GM12878 (cell line): ENCODE data around the gene TTLL13. TPM values are rescaled to one million over a fixed set of nuclear protein-coding genes. Genes with fewer than 3 reads are reported as not detected.

Experiments
- CEBPZ ChIP-seq: fragments of 150-350 bp; IDR thresholded peaks from 2 replicates; pipeline ENCODE4 v1.6.1; 2016; ENCODE audit warnings: low read depth, low read length
- ELK1 ChIP-seq: IDR thresholded peaks from 2 replicates; pipeline ENCODE4 v1.6.1; 2012; ENCODE audit warnings: low read depth, low read length, improper control_type of control experiment
- EP300 ChIP-seq, 2 experiments: fragments of 150-350 bp in 1 of 2; IDR thresholded peaks; 2 replicates each; pipeline ENCODE4 v1.6.1; 2011 to 2012; ENCODE audit warnings: low read depth in 2 of 2, low read length in 2 of 2, borderline replicate concordance in 1 of 2, improper control_type of control experiment in 1 of 2, inconsistent platforms in 1 of 2; ENCODE audit not compliant: control insufficient read depth in 1 of 2
- IKZF2 ChIP-seq, 2 experiments: fragments of 450-650 bp; IDR thresholded peaks; 2 replicates each; pipeline ENCODE4 v1.6.1; 2017; ENCODE audit warnings: mild to moderate bottlenecking in 2 of 2, moderate library complexity in 2 of 2
- KAT2A ChIP-seq: conservative IDR thresholded peaks from 2 replicates; pipeline ENCODE4 v1.6.1; 2011; ENCODE audit warnings: low read depth, low read length; ENCODE audit not compliant: control insufficient read depth
- MEF2B ChIP-seq: fragments of 450-650 bp; IDR thresholded peaks from 2 replicates; pipeline ENCODE4 v1.6.1; 2018; ENCODE audit warnings: mild to moderate bottlenecking, moderate library complexity; ENCODE audit not compliant: partially characterized antibody, poor library complexity, severe bottlenecking
- POLR2AphosphoS2 ChIP-seq: IDR thresholded peaks from 2 replicates; pipeline ENCODE4 v1.6.1; 2011; ENCODE audit warnings: low read depth, mild to moderate bottlenecking, low read length, improper control_type of control experiment, moderate library complexity
- RAD21 ChIP-seq: IDR thresholded peaks from 2 replicates; pipeline ENCODE4 v1.6.1; 2011; ENCODE audit warnings: mild to moderate bottlenecking, low read depth, low read length, moderate library complexity; ENCODE audit not compliant: insufficient read depth
- RCOR1 ChIP-seq: conservative IDR thresholded peaks from 2 replicates; pipeline ENCODE4 v1.6.1; 2012; ENCODE audit warnings: low read depth, low read length, improper control_type of control experiment
- RUNX3 ChIP-seq: IDR thresholded peaks from 2 replicates; pipeline ENCODE4 v1.6.1; 2012; ENCODE audit warnings: low read length, inconsistent platforms
- SMC3 ChIP-seq: IDR thresholded peaks from 2 replicates; pipeline ENCODE4 v1.6.1; 2011; ENCODE audit warnings: low read length, improper control_type of control experiment, borderline replicate concordance
- SP1 ChIP-seq: IDR thresholded peaks from one replicate; pipeline ENCODE4 v1.6.1; 2011; ENCODE audit warnings: low read depth, low read length
- TAF1 ChIP-seq: IDR thresholded peaks from 2 replicates; pipeline ENCODE4 v1.6.1; 2011; ENCODE audit warnings: mild to moderate bottlenecking, low read depth, low read length, borderline replicate concordance
- YY1 ChIP-seq: IDR thresholded peaks from 2 replicates; pipeline ENCODE4 v1.6.1; 2011; ENCODE audit warnings: low read depth, mild to moderate bottlenecking, low read length
- ZNF622 ChIP-seq: fragments of 450-650 bp; IDR thresholded peaks from 2 replicates; pipeline ENCODE4 v1.6.1; 2017; ENCODE audit warnings: mild to moderate bottlenecking, inconsistent platforms
- polyA plus RNA-seq, 11 experiments: library from polyadenylated mRNA; depleted of rRNA in 4 of 11; unstranded in 6 of 11; stranded (reverse) in 5 of 11; fragments of >200 nt; fragmentation: Nextera tagmentation in 4 of 11; fragmentation: Illumina TruSeq in 1 of 11; extraction: Ambion mirVana in 4 of 11; extraction: Trizol in 1 of 11; gene quantifications; 1 replicate in 1 of 11; 2 replicates in 10 of 11; pipeline versions ENCODE4 v1.2.1 to v1.2.3, GENCODE V29; 2011 to 2016; ENCODE audit warnings: inconsistent platforms in 2 of 11, missing spikeins in 2 of 11, low read depth in 1 of 11
- total RNA-seq, 4 experiments: library from RNA; depleted of rRNA in 3 of 4; stranded (reverse); fragments of >200 nt in 3 of 4; fragmentation: Illumina TruSeq in 1 of 4; extraction: Trizol in 1 of 4; gene quantifications; 2 replicates each; pipeline versions ENCODE4 v1.2.1 to v1.2.3, GENCODE V29; 2013 to 2021
- TF ChIP-seq, protein P1 (sequence below), 3 experiments: IDR thresholded peaks in 2 of 3; conservative IDR thresholded peaks in 1 of 3; 2 replicates each; pipeline ENCODE4 v1.5.1; 2011; ENCODE audit warnings: low read depth in 3 of 3, low read length in 3 of 3, mild to moderate bottlenecking in 3 of 3, control low read depth in 2 of 3, moderate library complexity in 2 of 3, inconsistent platforms in 1 of 3, mixed read lengths in 1 of 3; ENCODE audit not compliant: control insufficient read depth in 2 of 3, insufficient read depth in 1 of 3; ENCODE audit errors: extremely low read depth in 1 of 3

The TTLL13 gene
- total and polyA plus RNA-seq, 10 of the 15 experiments (the other 5 are each of a cell fraction or from before 2014, with no cell fraction given) = 0.03 to 0.32 (median 0.13) TPM; not detected in 1

DNA sequence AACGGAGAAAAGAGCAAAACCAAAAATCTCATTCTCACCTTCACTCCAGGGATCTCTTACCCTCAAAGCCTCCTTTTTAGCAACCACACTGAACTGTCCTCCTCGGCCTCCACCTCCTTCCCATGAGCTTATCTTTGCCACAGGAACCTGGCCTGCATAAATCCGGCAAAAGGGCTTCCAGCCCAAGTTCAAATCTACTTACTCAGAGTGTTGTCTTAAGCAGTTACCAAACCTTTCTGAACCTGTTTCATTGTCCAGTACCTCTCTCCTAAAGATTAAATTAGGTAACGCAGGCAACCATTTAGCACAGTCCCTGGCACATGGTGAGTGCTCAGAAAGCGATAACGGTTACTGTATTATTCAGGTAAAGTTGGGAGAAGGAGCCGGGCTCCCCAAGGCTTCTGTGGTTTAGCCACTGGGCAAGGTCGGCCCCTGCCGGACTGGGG is 16.4 kb upstream of the TTLL13 start (continued):
- TF ChIP-seq RCOR1 = no peak
- TF ChIP-seq KAT2A = no peak
- TF ChIP-seq IKZF2 (IDR thresholded peaks at IDR 0.05) = peak in 1 of 2 experiments; percentile 37; a peak in 2 of 4 replicates
- no peak for TF ChIP-seq EP300 (IDR thresholded peaks at IDR 0.05; ENCODE audit: borderline replicate concordance in 1 of 2, control insufficient read depth in 1 of 2, low read depth in 2 of 2, low read length in 2 of 2)
- no peak for TF ChIP-seq SP1
- no peak for TF ChIP-seq CEBPZ
- TF ChIP-seq SMC3 = peak; percentile 12; the same call in 1 of the 2 replicates
- peak; percentile 52 for TF ChIP-seq RUNX3
- TF ChIP-seq YY1 = no peak
- TF ChIP-seq ELK1 = no peak
- TF ChIP-seq POLR2AphosphoS2 = 0 out of 2 replicates have a peak, but pooled peaks have one; percentile 8
- no peak for TF ChIP-seq ZNF622
- TF ChIP-seq RAD21 = peak; percentile 63
- no peak for TF ChIP-seq TAF1
- TF ChIP-seq, protein P1, sequence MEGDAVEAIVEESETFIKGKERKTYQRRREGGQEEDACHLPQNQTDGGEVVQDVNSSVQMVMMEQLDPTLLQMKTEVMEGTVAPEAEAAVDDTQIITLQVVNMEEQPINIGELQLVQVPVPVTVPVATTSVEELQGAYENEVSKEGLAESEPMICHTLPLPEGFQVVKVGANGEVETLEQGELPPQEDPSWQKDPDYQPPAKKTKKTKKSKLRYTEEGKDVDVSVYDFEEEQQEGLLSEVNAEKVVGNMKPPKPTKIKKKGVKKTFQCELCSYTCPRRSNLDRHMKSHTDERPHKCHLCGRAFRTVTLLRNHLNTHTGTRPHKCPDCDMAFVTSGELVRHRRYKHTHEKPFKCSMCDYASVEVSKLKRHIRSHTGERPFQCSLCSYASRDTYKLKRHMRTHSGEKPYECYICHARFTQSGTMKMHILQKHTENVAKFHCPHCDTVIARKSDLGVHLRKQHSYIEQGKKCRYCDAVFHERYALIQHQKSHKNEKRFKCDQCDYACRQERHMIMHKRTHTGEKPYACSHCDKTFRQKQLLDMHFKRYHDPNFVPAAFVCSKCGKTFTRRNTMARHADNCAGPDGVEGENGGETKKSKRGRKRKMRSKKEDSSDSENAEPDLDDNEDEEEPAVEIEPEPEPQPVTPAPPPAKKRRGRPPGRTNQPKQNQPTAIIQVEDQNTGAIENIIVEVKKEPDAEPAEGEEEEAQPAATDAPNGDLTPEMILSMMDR (IDR thresholded peaks at IDR 0.05 in 2 of 3, conservative IDR thresholded peaks at IDR 0.05 in 1 of 3; ENCODE audit: control insufficient read depth in 2 of 3, extremely low read depth in 1 of 3, insufficient read depth in 1 of 3, low read depth in 3 of 3, low read length in 3 of 3) = peak; percentile 40 to 61 (median 44); a peak in 4 of 6 replicates
- no peak for TF ChIP-seq MEF2B
